K562 (cell line): ENCODE results near the gene LEUTX. TPM values are rescaled to one million over a fixed set of nuclear protein-coding genes. Genes with fewer than 3 reads are reported as not detected.

Experiments used
- BMI1 ChIP-seq: fragments of 150-350 bp; IDR thresholded peaks from 2 replicates; pipeline ENCODE4 v1.6.1; 2014; ENCODE audit warnings: low read length
- HDAC6 ChIP-seq: IDR thresholded peaks from 2 replicates; pipeline ENCODE4 v1.6.1; 2012; ENCODE audit warnings: low read depth, mild to moderate bottlenecking, control low read depth, inconsistent platforms, low read length, moderate library complexity
- KAT2B ChIP-seq: IDR thresholded peaks from one replicate; pipeline ENCODE4 v1.6.1; 2012; ENCODE audit warnings: low read depth, mild to moderate bottlenecking, control low read depth, inconsistent platforms, low read length, moderate library complexity
- PRPF4 ChIP-seq: fragments of 200-400 bp; formaldehyde crosslinking; IDR thresholded peaks from one replicate; pipeline ENCODE4 v1.6.1; 2017; ENCODE audit warnings: low read length, low read depth, mild to moderate bottlenecking; ENCODE audit not compliant: insufficient read depth, poor library complexity, severe bottlenecking
- REST ChIP-seq, 2 experiments: fragments of 450-650 bp; formaldehyde crosslinking in 1 of 2; IDR thresholded peaks; 2 replicates each; pipeline versions ENCODE4 v1.4.0 to v1.6.1; 2014 to 2020; ENCODE audit warnings: mild to moderate bottlenecking in 2 of 2, borderline replicate concordance in 1 of 2, low read depth in 1 of 2
- YBX1 ChIP-seq: fragments of 450-650 bp; IDR thresholded peaks from 2 replicates; pipeline ENCODE4 v1.7.1; 2016; ENCODE audit warnings: mild to moderate bottlenecking
- ZFPM2 ChIP-seq: fragments of 250-450 bp; sonication (Bioruptor Pico); IDR thresholded peaks from 2 replicates; pipeline ENCODE4 v1.5.1; 2022; ENCODE audit warnings: mild to moderate bottlenecking
- ZNF134 ChIP-seq: fragments of 250-450 bp; sonication (Bioruptor Pico); conservative IDR thresholded peaks from 2 replicates; pipeline ENCODE4 v1.4.0; 2020
- ZNF143 ChIP-seq: sonication (generic); formaldehyde crosslinking; IDR thresholded peaks from 2 replicates; pipeline ENCODE4 v1.9.0; 2022; ENCODE audit warnings: mild to moderate bottlenecking, missing genetic modification reagents
- ZNF316 ChIP-seq: fragments of 450-650 bp; IDR thresholded peaks from 2 replicates; pipeline ENCODE4 v1.6.1; 2016
- ZNF511 ChIP-seq: sonication (generic); formaldehyde crosslinking; IDR thresholded peaks from 2 replicates; pipeline ENCODE4 v1.8.0; 2022; ENCODE audit warnings: mild to moderate bottlenecking, missing genetic modification reagents
- ZNF592 ChIP-seq: fragments of 450-650 bp; IDR thresholded peaks from 2 replicates; pipeline ENCODE4 v1.6.1; 2017; ENCODE audit warnings: antibody characterized with exemption, mild to moderate bottlenecking
- polyA plus RNA-seq, 8 experiments: library from polyadenylated mRNA; depleted of rRNA in 4 of 8; stranded (reverse) in 5 of 8; unstranded in 3 of 8; fragments of >200 nt; fragmentation: Nextera tagmentation in 2 of 8; fragmentation: Illumina TruSeq in 1 of 8; extraction: Ambion mirVana in 2 of 8; extraction: Trizol in 1 of 8; gene quantifications; 2 replicates each; pipeline versions ENCODE4 v1.2.1 to v1.2.3, GENCODE V29; 2011 to 2014; ENCODE audit warnings: inconsistent platforms in 1 of 8, missing spikeins in 1 of 8
- total RNA-seq, 7 experiments: library from RNA; depleted of rRNA in 6 of 7; stranded (reverse); fragments of >200 nt in 6 of 7; fragmentation: Illumina TruSeq in 2 of 7; extraction: Trizol in 2 of 7; gene quantifications; 2 replicates each; pipeline versions ENCODE4 v1.2.1 to v1.2.3, GENCODE V29; 2011 to 2021; ENCODE audit warnings: low replicate concordance in 1 of 7

Gene LEUTX
- total and polyA plus RNA-seq, 9 of the 15 experiments (the other 6 are each of a cell fraction or from before 2014, with no cell fraction given) = not detected

GRCh38 chr19:39820696-39821095 lies 42.0 kb downstream of the LEUTX start (continued):
- TF ChIP-seq REST (IDR thresholded peaks at IDR 0.05; ENCODE audit: borderline replicate concordance) (no peak), REST (CRISPR knock-in tag; IDR thresholded peaks at IDR 0.05; ENCODE audit: low read depth) (no peak), BMI1 (no peak), KAT2B (no peak), ZNF511 (CRISPR knock-in tag) (no peak), ZNF134 (CRISPR knock-in tag) (no peak), ZNF592 (no peak), ZNF143 (CRISPR knock-in tag) (no peak), ZFPM2 (CRISPR knock-in tag) (no peak), HDAC6 (no peak), YBX1 (no peak), PRPF4 (no peak), ZNF316 (no peak)
